MG63 (cell line): Measurements from ENCODE around the gene ABHD12. TPM values are rescaled to one million over a fixed set of nuclear protein-coding genes. Genes with fewer than 3 reads are reported as not detected.
A peak's percentile ranks its signal among the peaks of the same experiment; 100 is the strongest.
"Not testable (repeated sequence)": the region's sequence is repeated elsewhere in the genome, so short reads cannot be mapped to it uniquely, and the experiment has no call there.

Experiments
- DNase-seq: peaks from one replicate; pipeline ENCODE4 v3.0.0-alpha.2; 2020
- H3K27me3 ChIP-seq: fragments of 250-450 bp; sonication (Bioruptor Pico); 2 replicates; pipeline ENCODE4 v1.5.1; 2020; ENCODE audit warnings: mild to moderate bottlenecking, moderate library complexity
- H3K36me3 ChIP-seq: fragments of 250-450 bp; sonication (Bioruptor Pico); 2 replicates; pipeline ENCODE4 v1.5.1; 2020; ENCODE audit warnings: mild to moderate bottlenecking, moderate library complexity
- H3K4me3 ChIP-seq: fragments of 250-450 bp; sonication (Bioruptor Pico); 2 replicates; pipeline ENCODE4 v1.5.1; 2020; ENCODE audit warnings: mild to moderate bottlenecking, moderate library complexity
- H3K9me3 ChIP-seq: fragments of 250-450 bp; sonication (Bioruptor Pico); 2 replicates; pipeline ENCODE4 v1.5.1; 2020; ENCODE audit warnings: mild to moderate bottlenecking, moderate library complexity
- total RNA-seq: library from RNA; depleted of rRNA; stranded (reverse); fragments of >200 nt; shearing (Covaris generic); gene quantifications from 2 replicates; pipeline ENCODE4 v1.2.3, GENCODE V29; 2014; ENCODE audit warnings: low replicate concordance; rRNA removed

ABHD12 gene
- 7.1 and 15.9 TPM in 2 replicates for total RNA-seq

GRCh38 chr20:25390538-25391528 lies at the start of gene ABHD12:
ABHD12 (minus strand) TSS chr20:25390835; CDS start chr20:25390703, 132 bp downstream.
- peak; percentile 95 for DNase-seq
- Histone ChIP-seq H3K4me3 (peak within 1 kb of the TSS; percentile 81), H3K9me3 (no peaks in the 10 kb centered on the region), H3K36me3 (no peaks in the 10 kb centered on the region; the same call in 1 of the 2 replicates), H3K27me3 (no peaks in the 10 kb centered on the region)

- no peaks in the 10 kb centered on the region for H3K9me3 ChIP-seq
- no peak overlapping the region for H3K4me3 ChIP-seq
- DNase-seq: no peak
- H3K36me3 ChIP-seq: peaks cover 5% of the 10 kb centered on the region; the same call in 1 of the 2 replicates
- no peaks in the 10 kb centered on the region for H3K27me3 ChIP-seq
These were observed 48.7 kb upstream of the ABHD12 start for GRCh38 chr20:25439328-25439727.

GRCh38 chr20:25437153-25437581 lies 46.5 kb upstream of the ABHD12 start:
- Histone ChIP-seq H3K36me3 (peaks cover 8% of the 10 kb centered on the region), H3K27me3 (no peaks in the 10 kb centered on the region), H3K4me3 (no peak overlapping the region), H3K9me3 (no peaks in the 10 kb centered on the region)
- DNase-seq: no peak

- Histone ChIP-seq H3K4me3 (no peak overlapping the region), H3K27me3 (no peaks in the 10 kb centered on the region), H3K36me3 (peaks cover 34% of the 10 kb centered on the region), H3K9me3 (no peaks in the 10 kb centered on the region)
- DNase-seq: no peak
These were observed 33.9 kb upstream of the ABHD12 start for GRCh38 chr20:25424536-25424935.

- Histone ChIP-seq H3K9me3 (no peaks in the 10 kb centered on the region), H3K4me3 (no peak overlapping the region), H3K27me3 (no peaks in the 10 kb centered on the region), H3K36me3 (peaks cover 28% of the 10 kb centered on the region)
- no peak for DNase-seq
These were observed 31.4 kb upstream of the ABHD12 start for GRCh38 chr20:25422032-25422431.

- H3K4me3 ChIP-seq: no peak overlapping the region
- DNase-seq: no peak
- H3K36me3 ChIP-seq: peaks cover 22% of the 10 kb centered on the region
- no peaks in the 10 kb centered on the region for H3K27me3 ChIP-seq
- no peaks in the 10 kb centered on the region for H3K9me3 ChIP-seq
These were observed 30.5 kb upstream of the ABHD12 start for GRCh38 chr20:25421102-25421501.

GRCh38 chr20:25418776-25419175 lies 28.1 kb upstream of the ABHD12 start:
- Histone ChIP-seq H3K36me3 (peaks cover 8% of the 10 kb centered on the region), H3K9me3 (no peaks in the 10 kb centered on the region), H3K27me3 (no peaks in the 10 kb centered on the region), H3K4me3 (no peak overlapping the region)
- DNase-seq: no peak

GRCh38 chr20:25408890-25409289 lies 18.3 kb upstream of the ABHD12 start:
- Histone ChIP-seq H3K36me3 (peaks cover 5% of the 10 kb centered on the region; the same call in 1 of the 2 replicates), H3K4me3 (peak overlapping the region; percentile 76), H3K9me3 (no peaks in the 10 kb centered on the region), H3K27me3 (no peaks in the 10 kb centered on the region)
- no peak for DNase-seq

GRCh38 chr20:25408170-25408547 lies 17.5 kb upstream of the ABHD12 start:
- H3K36me3 ChIP-seq: peaks cover 5% of the 10 kb centered on the region; the same call in 1 of the 2 replicates
- no peaks in the 10 kb centered on the region for H3K9me3 ChIP-seq
- no peak for DNase-seq
- H3K27me3 ChIP-seq: no peaks in the 10 kb centered on the region
- peak overlapping the region; percentile 76 for H3K4me3 ChIP-seq

- H3K9me3 ChIP-seq: no peaks in the 10 kb centered on the region
- DNase-seq: peak; percentile 91
These were observed 16.9 kb upstream of the ABHD12 start, which contains the start of gene GINS1 for GRCh38 chr20:25407311-25408169. GINS1 (plus strand) TSS chr20:25407673; CDS start chr20:25407821, 148 bp downstream.

GRCh38 chr20:25402583-25402982 lies 11.9 kb upstream of the ABHD12 start:
- DNase-seq: no peak
- no peaks in the 10 kb centered on the region for H3K9me3 ChIP-seq

More at GRCh38 chr20:25407311-25408169, 16.9 kb upstream of the ABHD12 start, which contains the start of gene GINS1:
- Histone ChIP-seq H3K36me3 (peaks cover 5% of the 10 kb centered on the region; the same call in 1 of the 2 replicates), H3K4me3 (peak within 1 kb of the TSS; percentile 76), H3K27me3 (no peaks in the 10 kb centered on the region)

GRCh38 chr20:25400291-25400732 lies 9.7 kb upstream of the ABHD12 start:
- H3K4me3 ChIP-seq: not testable (repeated sequence)

More at GRCh38 chr20:25402583-25402982, 11.9 kb upstream of the ABHD12 start:
- Histone ChIP-seq H3K4me3 (no peak overlapping the region), H3K27me3 (no peaks in the 10 kb centered on the region), H3K36me3 (no peaks in the 10 kb centered on the region)

GRCh38 chr20:25399037-25399430 lies 8.4 kb upstream of the ABHD12 start:
- Histone ChIP-seq H3K36me3 (no peaks in the 10 kb centered on the region), H3K27me3 (no peaks in the 10 kb centered on the region), H3K4me3 (no peak overlapping the region), H3K9me3 (no peaks in the 10 kb centered on the region)
- DNase-seq: no peak

More at GRCh38 chr20:25400291-25400732, 9.7 kb upstream of the ABHD12 start:
- not testable (repeated sequence) for H3K9me3 ChIP-seq, H3K27me3 ChIP-seq, DNase-seq, H3K36me3 ChIP-seq

GRCh38 chr20:25398376-25399036 lies 7.9 kb upstream of the ABHD12 start:
- Histone ChIP-seq H3K9me3 (no peaks in the 10 kb centered on the region), H3K36me3 (no peaks in the 10 kb centered on the region), H3K27me3 (no peaks in the 10 kb centered on the region), H3K4me3 (no peak overlapping the region)
- no peak for DNase-seq

- Histone ChIP-seq H3K27me3 (no peaks in the 10 kb centered on the region), H3K9me3 (no peaks in the 10 kb centered on the region), H3K4me3 (no peak overlapping the region), H3K36me3 (no peaks in the 10 kb centered on the region)
- DNase-seq: no peak
These were observed 7.2 kb upstream of the ABHD12 start for GRCh38 chr20:25397821-25398220.

GRCh38 chr20:25397096-25397495 lies 6.5 kb upstream of the ABHD12 start:
- no peaks in the 10 kb centered on the region for H3K27me3 ChIP-seq
- H3K9me3 ChIP-seq: no peaks in the 10 kb centered on the region
- no peak overlapping the region for H3K4me3 ChIP-seq
- no peaks in the 10 kb centered on the region for H3K36me3 ChIP-seq
- DNase-seq: no peak
